Stomach (tissue), 9 donors: Measurements from ENCODE around the gene ZNF213. TPM values are rescaled to one million over a fixed set of nuclear protein-coding genes. Genes with fewer than 3 reads are reported as not detected.

Experiments used
- DNase-seq, 2 donors: peaks; one replicate each; pipeline versions ENCODE4 v3.0.0 to v3.0.0-alpha.2; 2013 to 2019
- H3K27ac ChIP-seq, 5 donors: fragments of 200-600 bp in 4 of 5; sonication (generic) in 4 of 5; one replicate each; pipeline ENCODE4 v1.5.1; 2013 to 2019; ENCODE audit warnings: mild to moderate bottlenecking in 1 of 5, moderate library complexity in 1 of 5
- H3K27me3 ChIP-seq, 3 donors: fragments of 200-600 bp; sonication (generic); one replicate each; pipeline ENCODE4 v1.5.1; 2017 to 2019; ENCODE audit warnings: mixed run types in 1 of 3
- H3K36me3 ChIP-seq, 4 donors: fragments of 200-600 bp; sonication (generic); 1 replicate in 3 of 4; 2 replicates in 1 of 4; pipeline ENCODE4 v1.5.1; 2016 to 2019
- H3K4me1 ChIP-seq, 4 donors: fragments of 200-600 bp; sonication (generic); one replicate each; pipeline ENCODE4 v1.5.1; 2016 to 2019
- H3K4me3 ChIP-seq, 4 donors: fragments of 200-600 bp; sonication (generic) in 3 of 4; one replicate each; pipeline ENCODE4 v1.5.1; 2016 to 2019; ENCODE audit warnings: mild to moderate bottlenecking in 1 of 4
- H3K9me3 ChIP-seq, 4 donors: fragments of 200-600 bp; sonication (generic); one replicate each; pipeline ENCODE4 v1.5.1; 2016 to 2019
- CTCF ChIP-seq, 7 experiments: fragments of 450-650 bp in 4 of 7; fragments of 200-600 bp in 3 of 7; sonication (generic) in 3 of 7; IDR thresholded peaks; one replicate each; pipeline ENCODE4 v1.5.1; 2016 to 2019; ENCODE audit warnings: antibody characterized with exemption in 7 of 7, control low read depth in 2 of 7, mild to moderate bottlenecking in 1 of 7
- EP300 ChIP-seq: sonication (generic); formaldehyde crosslinking; IDR thresholded peaks from one replicate; pipeline ENCODE4 v1.6.1; 2017; ENCODE audit warnings: antibody characterized with exemption
- POLR2A ChIP-seq, 4 donors: fragments of 450-650 bp; IDR thresholded peaks; one replicate each; pipeline ENCODE4 v1.6.1; 2016; ENCODE audit warnings: antibody characterized with exemption in 4 of 4, control low read depth in 2 of 4, mild to moderate bottlenecking in 1 of 4, moderate library complexity in 1 of 4
- POLR2AphosphoS5 ChIP-seq, 3 donors: sonication (generic); formaldehyde crosslinking; IDR thresholded peaks; one replicate each; pipeline ENCODE4 v1.6.1; 2016; ENCODE audit warnings: antibody characterized with exemption in 3 of 3
- WGBS, 5 donors: extraction: QIAGEN DNeasy Blood & Tissue Kit in 3 of 5; methylation state at CpG; one replicate each; pipeline versions ENCODE4 v1.1.5 to v1.1.7; 2013 to 2018; 5-methylcytosine and 5-hydroxymethylcytosine counted together
- intact Hi-C: fragments of 100-400 bp; cut with DNase I; formaldehyde crosslinking; loops from one replicate; pipeline ENCODE4 v1.15.1; 2023; ENCODE audit warnings: low total_unique reads
- polyA plus RNA-seq, 3 donors: library from polyadenylated mRNA; stranded (reverse); fragments of 200-250 nt; gene quantifications; one replicate each; pipeline ENCODE4 v1.2.3, GENCODE V29; 2013
- total RNA-seq, 5 donors: library from RNA; depleted of rRNA; stranded (reverse); fragments of >200 nt; gene quantifications; one replicate each; pipeline versions ENCODE4 v1.1.0 to v1.2.3, GENCODE V29; 2014 to 2016
- donor health status: healthy with polysubstance abuse.
- donor health status: Bipolar disorder and iron deficiency.
- donor health status: healthy.

Gene ZNF213
- total and polyA plus RNA-seq, 8 donors, result 1.3 to 87.8 (median 6.5) TPM

DNA sequence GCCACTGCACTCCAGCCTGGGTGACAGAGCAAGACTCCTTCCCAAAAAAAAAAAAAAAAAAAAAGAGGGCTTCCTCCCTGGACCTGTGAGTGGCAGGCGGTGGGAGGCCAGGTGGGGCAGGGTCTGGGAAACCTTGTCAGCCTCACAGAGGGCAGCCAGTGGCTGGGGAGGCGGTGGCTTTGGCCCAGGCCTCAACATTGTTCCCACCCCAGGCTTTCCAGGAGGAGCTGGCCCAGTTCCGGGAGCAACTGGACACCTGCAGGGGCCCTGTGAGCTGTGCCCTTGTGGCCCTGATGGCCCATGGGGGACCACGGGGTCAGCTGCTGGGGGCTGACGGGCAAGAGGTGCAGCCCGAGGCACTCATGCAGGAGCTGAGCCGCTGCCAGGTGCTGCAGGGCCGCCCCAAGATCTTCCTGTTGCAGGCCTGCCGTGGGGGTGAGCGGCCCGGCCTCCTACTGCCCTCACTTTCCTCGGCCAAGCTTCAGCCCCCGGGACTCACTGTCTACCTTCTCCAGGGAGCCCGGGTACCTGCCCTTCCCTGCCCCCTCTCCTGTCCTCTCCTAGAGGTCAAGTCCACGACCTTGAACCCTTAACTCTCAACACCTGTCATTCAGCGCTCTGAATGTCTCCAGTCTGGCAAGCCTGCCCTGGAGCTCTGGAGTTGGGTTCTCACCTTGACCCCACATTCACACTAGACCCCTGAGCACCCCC lies 12.4 kb downstream of the ZNF213 start:
- peaks cover 22 to 31% (median 25%) of the 10 kb centered on the region in 4 donors for H3K4me1 ChIP-seq
- H3K36me3 ChIP-seq, result peaks cover 5 to 11% (median 10%) of the 10 kb centered on the region in 4 donors
- 86 to 93% (median 91%) methylated on average over 11 to 16 of the region's 16 CpGs for WGBS, 5 donors
- H3K9me3 ChIP-seq, result no peaks in the 10 kb centered on the region
- no peak overlapping the region for H3K27ac ChIP-seq
- intact Hi-C loops, result no loop called here
- no peak for TF ChIP-seq CTCF (IDR thresholded peaks at IDR 0.05)
- TF ChIP-seq POLR2AphosphoS5 (IDR thresholded peaks at IDR 0.05), result no peak
- TF ChIP-seq POLR2A (IDR thresholded peaks at IDR 0.05), result no peak
- TF ChIP-seq EP300, result no peak
- no peaks in the 10 kb centered on the region for H3K27me3 ChIP-seq
- no peak for DNase-seq
- no peak overlapping the region for H3K4me3 ChIP-seq

- peaks cover 26 to 36% (median 29%) of the 10 kb centered on the region in 4 donors for H3K4me1 ChIP-seq
- H3K27ac ChIP-seq, result no peak overlapping the region
- peaks cover 0 to 6% (median 4%) of the 10 kb centered on the region in 4 donors for H3K36me3 ChIP-seq
- DNase-seq, result no peak
- TF ChIP-seq POLR2AphosphoS5 (IDR thresholded peaks at IDR 0.05) (no peak), EP300 (no peak)
- WGBS, 5 donors, result 91 to 96% (median 93%) methylated on average over 5 of the region's 5 CpGs
- no peaks in the 10 kb centered on the region for H3K27me3 ChIP-seq
- H3K4me3 ChIP-seq, result no peak overlapping the region
- H3K9me3 ChIP-seq, result no peaks in the 10 kb centered on the region
- intact Hi-C loops, result no loop called here
Observed at GRCh38 chr16:3147757-3148104, 12.9 kb downstream of the ZNF213 start.

- H3K36me3 ChIP-seq, result no peaks in the 10 kb centered on the region
- no peaks in the 10 kb centered on the region for H3K9me3 ChIP-seq
- WGBS, 5 donors, result 90 to 98% (median 94%) methylated on average over 13 of the region's 13 CpGs
- no peak overlapping the region for H3K4me3 ChIP-seq
- no peak for DNase-seq
- peaks cover 26 to 36% (median 31%) of the 10 kb centered on the region in 4 donors for H3K4me1 ChIP-seq
- H3K27ac ChIP-seq, result no peak overlapping the region
- intact Hi-C loops, result no loop called here
- no peaks in the 10 kb centered on the region for H3K27me3 ChIP-seq
- TF ChIP-seq POLR2AphosphoS5 (IDR thresholded peaks at IDR 0.05) (no peak), POLR2A (IDR thresholded peaks at IDR 0.05) (no peak), CTCF (IDR thresholded peaks at IDR 0.05) (no peak), EP300 (no peak)
Observed at GRCh38 chr16:3148256-3149192, 13.7 kb downstream of the ZNF213 start.

DNA sequence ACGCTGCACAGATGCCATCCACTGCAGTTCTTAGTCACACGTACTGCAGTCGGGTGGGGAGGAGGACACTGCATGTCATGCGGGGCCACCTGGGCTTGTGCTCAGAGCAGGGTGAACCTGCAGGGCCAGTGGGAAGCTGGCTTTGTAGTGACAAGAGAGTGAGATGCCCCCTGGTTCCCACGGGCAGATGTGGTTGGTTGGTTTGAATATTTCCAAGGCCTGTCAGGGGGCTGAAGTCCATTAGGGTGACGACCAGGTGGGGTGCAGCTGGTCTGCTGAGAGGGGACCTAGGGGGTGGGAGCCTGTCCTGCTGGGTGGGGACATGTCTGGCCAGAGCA lies 14.3 kb downstream of the ZNF213 start:
- 85 to 100% (median 95%) methylated on average over 5 to 6 of the region's 6 CpGs for WGBS, 5 donors
- DNase-seq, result no peak

More for the DNA sequence above, 14.3 kb downstream of the ZNF213 start:
- H3K27me3 ChIP-seq, result no peaks in the 10 kb centered on the region
- intact Hi-C loops, result no loop called here
- no peaks in the 10 kb centered on the region for H3K36me3 ChIP-seq
- H3K4me3 ChIP-seq, result peak overlapping the region in 3 of 4 donors; percentile 62 to 79 (median 63)
- H3K4me1 ChIP-seq, result peaks cover 26 to 36% (median 31%) of the 10 kb centered on the region in 4 donors
- no peaks in the 10 kb centered on the region for H3K9me3 ChIP-seq
- H3K27ac ChIP-seq, result peak overlapping the region in 4 of 5 donors; percentile 83 to 92 (median 89)
- TF ChIP-seq POLR2AphosphoS5 (IDR thresholded peaks at IDR 0.05) (no peak), POLR2A (IDR thresholded peaks at IDR 0.05) (no peak), CTCF (IDR thresholded peaks at IDR 0.05) (no peak), EP300 (no peak)
